Lung (tissue), 12 donors: ENCODE results near the gene SMG6. TPM values are rescaled to one million over a fixed set of nuclear protein-coding genes. Genes with fewer than 3 reads are reported as not detected.
A peak's percentile ranks its signal among the peaks of the same experiment; 100 is the strongest.

Source experiments
- ATAC-seq: fragments of 200-7000 bp; cut with Tn5 transposase; one replicate; pipeline ENCODE4 v1.9.1; 2020; ENCODE audit warnings: moderate number of reproducible peaks; ENCODE audit not compliant: insufficient read depth, low FRiP score
- DNase-seq, 3 donors: peaks; one replicate each; pipeline ENCODE4 v3.0.0-alpha.2; 2013 to 2017
- H3K27ac ChIP-seq, 2 donors: one replicate each; pipeline ENCODE4 v1.5.1; 2013; ENCODE audit warnings: mild to moderate bottlenecking in 2 of 2, moderate library complexity in 2 of 2, control low read depth in 1 of 2, inconsistent platforms in 1 of 2, low read depth in 1 of 2, low read length in 1 of 2
- H3K27me3 ChIP-seq, 3 donors: one replicate each; pipeline ENCODE4 v1.5.1; 2013; ENCODE audit warnings: low read length in 2 of 3; ENCODE audit not compliant: control insufficient read depth in 3 of 3, insufficient read depth in 3 of 3
- H3K36me3 ChIP-seq, 4 donors: one replicate each; pipeline ENCODE4 v1.5.1; 2013; ENCODE audit warnings: low read length in 4 of 4, mild to moderate bottlenecking in 1 of 4, moderate library complexity in 1 of 4; ENCODE audit not compliant: control insufficient read depth in 4 of 4, insufficient read depth in 4 of 4
- H3K4me1 ChIP-seq, 5 donors: one replicate each; pipeline ENCODE4 v1.5.1; 2013; ENCODE audit warnings: low read length in 5 of 5, mild to moderate bottlenecking in 2 of 5, moderate library complexity in 1 of 5; ENCODE audit not compliant: control insufficient read depth in 5 of 5, insufficient read depth in 5 of 5
- H3K4me3 ChIP-seq: one replicate; pipeline ENCODE4 v1.5.1; 2013; ENCODE audit warnings: mild to moderate bottlenecking, control low read depth, moderate library complexity
- H3K9ac ChIP-seq, 2 donors: one replicate each; pipeline ENCODE4 v1.5.1; 2013; ENCODE audit warnings: low read length in 2 of 2, control low read depth in 1 of 2; ENCODE audit not compliant: insufficient read depth in 1 of 2
- H3K9me3 ChIP-seq, 4 donors: one replicate each; pipeline ENCODE4 v1.5.1; 2013; ENCODE audit warnings: low read length in 3 of 4, mild to moderate bottlenecking in 1 of 4, moderate library complexity in 1 of 4; ENCODE audit not compliant: control insufficient read depth in 4 of 4, insufficient read depth in 3 of 4
- CTCF ChIP-seq: IDR thresholded peaks from 2 replicates; pipeline ENCODE4 v1.5.1; 2012; ENCODE audit warnings: mild to moderate bottlenecking; ENCODE audit errors: control extremely low read depth, extremely low read depth
- WGBS, 2 donors: extraction: QIAGEN DNeasy Blood & Tissue Kit; methylation state at CpG; one replicate each; pipeline ENCODE4 v1.1.7; 2013; 5-methylcytosine and 5-hydroxymethylcytosine counted together
- polyA plus RNA-seq, 2 donors: library from polyadenylated mRNA; stranded (reverse); fragments of 200-250 nt; gene quantifications; one replicate each; pipeline ENCODE4 v1.2.1, GENCODE V29; 2013
- total RNA-seq, 2 donors: library from RNA; depleted of rRNA in 1 of 2; stranded (reverse); fragments of >200 nt in 1 of 2; gene quantifications; one replicate each; pipeline ENCODE4 v1.2.1, GENCODE V29; 2014 to 2021
- donor health status: control.
- donor health status: control.
- donor health status: Bipolar disorder and iron deficiency.
- donor health status: healthy.
- donor health status: DM: yes; HTN: yes; CAD: no.

SMG6 gene
- total and polyA plus RNA-seq, 4 donors, result 17.6 to 45.1 (median 28.9) TPM

- 95 to 97% methylated on average over 3 of the region's 3 CpGs for WGBS, 2 donors
- no peaks in the 10 kb centered on the region for H3K4me1 ChIP-seq
- no peak overlapping the region for H3K27ac ChIP-seq
- no peak for DNase-seq
- no peak overlapping the region for H3K4me3 ChIP-seq
- H3K27me3 ChIP-seq, result no peaks in the 10 kb centered on the region
- no peaks in the 10 kb centered on the region for H3K9me3 ChIP-seq
- peaks cover 3 to 6% (median 6%) of the 10 kb centered on the region in 4 donors for H3K36me3 ChIP-seq
- no peak overlapping the region for H3K9ac ChIP-seq
- ATAC-seq, result no peak
- no peak for TF ChIP-seq CTCF
These were observed 31.4 kb downstream of the SMG6 start for GRCh38 chr17:2271985-2272702.

GRCh38 chr17:2267354-2267753, 36.2 kb downstream of the SMG6 start:
- DNase-seq (no peak), ATAC-seq (no peak)
- no peak for TF ChIP-seq CTCF
- no peaks in the 10 kb centered on the region for H3K9me3 ChIP-seq
- H3K9ac ChIP-seq, result no peak overlapping the region
- H3K36me3 ChIP-seq, result peaks cover 0 to 16% (median 5%) of the 10 kb centered on the region in 4 donors
- H3K27me3 ChIP-seq, result no peaks in the 10 kb centered on the region
- H3K4me1 ChIP-seq, result peaks cover 1 to 11% (median 6%) of the 10 kb centered on the region in 5 donors
- 96% methylated on average over 4 of the region's 4 CpGs for WGBS, 2 donors
- H3K27ac ChIP-seq, result no peak overlapping the region
- H3K4me3 ChIP-seq, result no peak overlapping the region

- H3K9ac ChIP-seq, result no peak overlapping the region
- no peak for ATAC-seq
- H3K27ac ChIP-seq, result peak overlapping the region in 1 of 2 donors; percentile 81
- DNase-seq, result no peak
- no peaks in the 10 kb centered on the region for H3K9me3 ChIP-seq
- H3K27me3 ChIP-seq, result no peaks in the 10 kb centered on the region
- H3K4me3 ChIP-seq, result no peak overlapping the region
- 74 to 76% methylated on average over 3 of the region's 3 CpGs for WGBS, 2 donors
- no peak for TF ChIP-seq CTCF
- H3K4me1 ChIP-seq, result peaks cover 1 to 11% (median 6%) of the 10 kb centered on the region in 5 donors
- peaks cover 0 to 16% (median 4%) of the 10 kb centered on the region in 4 donors for H3K36me3 ChIP-seq
These were observed 36.7 kb downstream of the SMG6 start for GRCh38 chr17:2266865-2267228.
